ENCODE data around the gene ARID1A. TPM values are rescaled to one million over a fixed set of nuclear protein-coding genes. Genes with fewer than 3 reads are reported as not detected.
A peak's percentile ranks its signal among the peaks of the same experiment; 100 is the strongest.

ARID1A gene
- total and polyA plus RNA-seq, 9 of the 15 experiments (the other 6 are each of a cell fraction or from before 2014, with no cell fraction given): 8.3 to 88.3 (median 22.5) TPM

- TF ChIP-seq SP2 (IDR thresholded peaks at IDR 0.05; ENCODE audit: extremely low read depth, low read depth, low read length, poor library complexity, severe bottlenecking) (no peak), SMAD2 (IDR thresholded peaks at IDR 0.05; ENCODE audit: low read depth, low read length) (no peak), NFE2L1 (tag; IDR thresholded peaks at IDR 0.05; ENCODE audit: borderline replicate concordance, low read depth) (no peak), ZNF655 (CRISPR knock-in tag; IDR thresholded peaks at IDR 0.05) (no peak), ZNF431 (CRISPR knock-in tag; IDR thresholded peaks at IDR 0.05) (no peak), ZNF764 (CRISPR knock-in tag; IDR thresholded peaks at IDR 0.05; ENCODE audit: low read depth) (no peak), DACH1 (IDR thresholded peaks at IDR 0.05; ENCODE audit: partially characterized antibody) (no peak), HOMEZ (CRISPR knock-in tag; IDR thresholded peaks at IDR 0.05) (no peak), GATAD2B (IDR thresholded peaks at IDR 0.05; ENCODE audit: borderline replicate concordance) (no peak; the same call in 1 of the 2 replicates), ZNF79 (CRISPR knock-in tag; IDR thresholded peaks at IDR 0.05; ENCODE audit: low read depth) (no peak), SMARCA4 (IDR thresholded peaks at IDR 0.05) (peak; percentile 60), PCBP1 (IDR thresholded peaks at IDR 0.05; ENCODE audit: low read depth, low read length, poor library complexity, severe bottlenecking) (no peak), HMGXB4 (CRISPR knock-in tag; IDR thresholded peaks at IDR 0.05) (peak; percentile 65; the same call in 1 of the 2 replicates), NEUROD1 (IDR thresholded peaks at IDR 0.05; ENCODE audit: borderline replicate concordance, low read depth, low read length, partially characterized antibody) (peak; percentile 100), SAP30 (IDR thresholded peaks at IDR 0.05; ENCODE audit: borderline replicate concordance, insufficient read depth, low read depth, low read length, poor library complexity, severe bottlenecking) (no peak), ELK3 (CRISPR knock-in tag; IDR thresholded peaks at IDR 0.05) (no peak), ZNF778 (CRISPR knock-in tag; IDR thresholded peaks at IDR 0.05) (no peak), TARDBP (IDR thresholded peaks at IDR 0.05) (peak; percentile 88), RBM39 (optimal IDR thresholded peaks at IDR 0.05; ENCODE audit: low read depth, low read length) (peak; percentile 72), MEF2D (tag; conservative IDR thresholded peaks at IDR 0.05; ENCODE audit: low read depth) (no peak), ZFP36 (IDR thresholded peaks at IDR 0.05; ENCODE audit: low read depth, low read length, partially characterized antibody) (no peak)
Measured at GRCh38 chr1:26692211-26692792, 3.5 kb upstream of the ARID1A start (continued).

Measured in K562 (cell line).